ENCODE data around the gene RNPS1.

Gene RNPS1

DNA sequence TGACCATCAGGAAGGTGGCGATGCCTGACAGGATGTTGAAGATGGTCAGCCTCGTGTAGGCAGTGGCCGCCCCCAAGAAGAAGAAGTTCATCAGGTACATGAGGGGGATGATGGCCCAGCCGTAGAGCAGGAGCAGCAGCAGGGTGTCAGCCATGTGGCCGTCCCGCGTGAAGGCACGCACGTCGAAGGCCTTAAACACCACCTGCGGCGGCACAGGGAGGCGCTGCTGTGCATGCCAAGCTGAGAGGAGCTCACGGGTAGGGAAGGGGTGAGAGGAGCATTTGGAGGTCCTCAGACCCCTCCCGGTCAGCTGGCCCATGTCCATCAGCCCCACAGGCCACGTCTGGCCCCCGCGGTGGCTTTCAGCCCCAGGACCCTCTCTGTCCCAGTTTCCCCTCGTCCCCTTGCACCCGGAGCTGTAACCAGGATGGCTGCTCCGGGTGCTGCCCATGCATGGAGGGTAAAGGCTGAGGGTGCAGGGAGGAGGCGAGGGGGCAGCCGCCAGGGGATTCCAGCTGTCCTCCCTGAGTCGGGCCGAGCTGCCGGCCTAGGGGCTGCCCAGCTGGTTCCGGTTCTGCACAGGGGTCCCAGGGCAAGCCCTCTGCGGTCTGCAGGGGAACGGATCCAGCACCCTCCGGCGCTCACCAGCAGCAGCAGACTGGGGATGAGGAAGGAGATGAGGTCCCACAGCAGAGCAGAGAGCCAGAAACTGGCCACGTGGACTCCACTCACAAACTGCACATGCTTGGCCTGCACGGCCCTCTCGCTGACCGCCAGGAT is 17.1 kb upstream of the RNPS1 start:
- TF ChIP-seq TCF12 (IDR thresholded peaks at IDR 0.05; ENCODE audit: low read depth), result no peak
- TF ChIP-seq, protein P1, sequence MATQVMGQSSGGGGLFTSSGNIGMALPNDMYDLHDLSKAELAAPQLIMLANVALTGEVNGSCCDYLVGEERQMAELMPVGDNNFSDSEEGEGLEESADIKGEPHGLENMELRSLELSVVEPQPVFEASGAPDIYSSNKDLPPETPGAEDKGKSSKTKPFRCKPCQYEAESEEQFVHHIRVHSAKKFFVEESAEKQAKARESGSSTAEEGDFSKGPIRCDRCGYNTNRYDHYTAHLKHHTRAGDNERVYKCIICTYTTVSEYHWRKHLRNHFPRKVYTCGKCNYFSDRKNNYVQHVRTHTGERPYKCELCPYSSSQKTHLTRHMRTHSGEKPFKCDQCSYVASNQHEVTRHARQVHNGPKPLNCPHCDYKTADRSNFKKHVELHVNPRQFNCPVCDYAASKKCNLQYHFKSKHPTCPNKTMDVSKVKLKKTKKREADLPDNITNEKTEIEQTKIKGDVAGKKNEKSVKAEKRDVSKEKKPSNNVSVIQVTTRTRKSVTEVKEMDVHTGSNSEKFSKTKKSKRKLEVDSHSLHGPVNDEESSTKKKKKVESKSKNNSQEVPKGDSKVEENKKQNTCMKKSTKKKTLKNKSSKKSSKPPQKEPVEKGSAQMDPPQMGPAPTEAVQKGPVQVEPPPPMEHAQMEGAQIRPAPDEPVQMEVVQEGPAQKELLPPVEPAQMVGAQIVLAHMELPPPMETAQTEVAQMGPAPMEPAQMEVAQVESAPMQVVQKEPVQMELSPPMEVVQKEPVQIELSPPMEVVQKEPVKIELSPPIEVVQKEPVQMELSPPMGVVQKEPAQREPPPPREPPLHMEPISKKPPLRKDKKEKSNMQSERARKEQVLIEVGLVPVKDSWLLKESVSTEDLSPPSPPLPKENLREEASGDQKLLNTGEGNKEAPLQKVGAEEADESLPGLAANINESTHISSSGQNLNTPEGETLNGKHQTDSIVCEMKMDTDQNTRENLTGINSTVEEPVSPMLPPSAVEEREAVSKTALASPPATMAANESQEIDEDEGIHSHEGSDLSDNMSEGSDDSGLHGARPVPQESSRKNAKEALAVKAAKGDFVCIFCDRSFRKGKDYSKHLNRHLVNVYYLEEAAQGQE (IDR thresholded peaks at IDR 0.05; ENCODE audit: low read depth), result no peak
- TF ChIP-seq CEBPB (IDR thresholded peaks at IDR 0.05), result no peak
- TF ChIP-seq YY1 (IDR thresholded peaks at IDR 0.05; ENCODE audit: low read depth), result no peak
- no peak for TF ChIP-seq TAF1 (IDR thresholded peaks at IDR 0.05; ENCODE audit: low read depth)
- no peak for TF ChIP-seq CREB1 (IDR thresholded peaks at IDR 0.05; ENCODE audit: low read depth)
- no peak for TF ChIP-seq ZBTB7A (IDR thresholded peaks at IDR 0.05; ENCODE audit: low read depth)
- no peak for TF ChIP-seq RAD21 (IDR thresholded peaks at IDR 0.05; ENCODE audit: low read depth)
- no peak for TF ChIP-seq FOXM1 (IDR thresholded peaks at IDR 0.05; ENCODE audit: borderline replicate concordance, low read depth)
- TF ChIP-seq TEAD4 (IDR thresholded peaks at IDR 0.05), result no peak
- TF ChIP-seq, protein P2, sequence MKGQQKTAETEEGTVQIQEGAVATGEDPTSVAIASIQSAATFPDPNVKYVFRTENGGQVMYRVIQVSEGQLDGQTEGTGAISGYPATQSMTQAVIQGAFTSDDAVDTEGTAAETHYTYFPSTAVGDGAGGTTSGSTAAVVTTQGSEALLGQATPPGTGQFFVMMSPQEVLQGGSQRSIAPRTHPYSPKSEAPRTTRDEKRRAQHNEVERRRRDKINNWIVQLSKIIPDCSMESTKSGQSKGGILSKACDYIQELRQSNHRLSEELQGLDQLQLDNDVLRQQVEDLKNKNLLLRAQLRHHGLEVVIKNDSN (IDR thresholded peaks at IDR 0.05), result no peak
- TF ChIP-seq EP300 (IDR thresholded peaks at IDR 0.05; ENCODE audit: borderline replicate concordance), result no peak
- TF ChIP-seq EGR1 (IDR thresholded peaks at IDR 0.05), result no peak
- no peak for TF ChIP-seq NFIC (IDR thresholded peaks at IDR 0.05)
- TF ChIP-seq, protein P3, sequence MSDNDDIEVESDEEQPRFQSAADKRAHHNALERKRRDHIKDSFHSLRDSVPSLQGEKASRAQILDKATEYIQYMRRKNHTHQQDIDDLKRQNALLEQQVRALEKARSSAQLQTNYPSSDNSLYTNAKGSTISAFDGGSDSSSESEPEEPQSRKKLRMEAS (IDR thresholded peaks at IDR 0.05), result no peak

DNA sequence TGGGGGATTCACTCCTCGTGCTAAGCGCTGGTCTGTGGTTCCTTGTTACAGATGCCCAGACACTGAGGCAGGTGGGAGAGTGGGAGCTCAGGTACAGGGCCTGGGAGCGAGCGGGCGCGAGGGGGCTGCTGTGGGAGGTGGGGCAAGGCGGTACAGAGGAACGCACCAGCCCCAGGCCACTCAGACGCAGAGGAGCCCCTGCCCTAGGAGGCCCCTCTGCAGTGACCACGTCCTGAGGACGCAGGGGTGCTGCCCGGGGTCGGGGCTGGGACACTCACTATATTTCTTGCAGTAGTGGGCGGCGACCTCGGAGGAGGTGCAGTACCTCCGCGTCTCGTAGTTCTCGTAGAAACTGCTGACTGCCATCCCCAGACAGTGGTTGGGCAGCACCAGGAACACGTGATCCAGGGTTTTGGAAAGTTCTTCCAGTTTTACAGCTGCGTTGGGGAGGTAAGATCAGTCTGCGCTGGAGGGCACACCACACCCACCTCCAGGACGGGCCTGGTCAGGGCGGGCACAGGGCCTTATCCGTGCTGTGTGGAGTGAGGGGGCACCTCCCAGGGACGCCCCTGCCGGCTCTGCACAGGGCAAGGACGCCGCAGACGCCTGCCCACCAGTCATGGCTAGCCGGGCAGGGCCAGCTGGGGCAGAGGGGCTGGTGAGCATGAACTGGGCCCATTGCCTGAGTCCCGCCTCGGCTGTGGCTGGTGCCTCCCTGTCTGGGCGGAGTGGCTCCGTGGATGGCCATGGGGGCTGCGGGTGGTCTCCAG is 16.3 kb upstream of the RNPS1 start:
- TF ChIP-seq EGR1 (IDR thresholded peaks at IDR 0.05) (no peak), FOXM1 (IDR thresholded peaks at IDR 0.05; ENCODE audit: borderline replicate concordance, low read depth) (no peak), NFIC (IDR thresholded peaks at IDR 0.05) (no peak), RAD21 (IDR thresholded peaks at IDR 0.05; ENCODE audit: low read depth) (no peak), TEAD4 (IDR thresholded peaks at IDR 0.05) (no peak), CEBPB (IDR thresholded peaks at IDR 0.05) (no peak), CREB1 (IDR thresholded peaks at IDR 0.05; ENCODE audit: low read depth) (no peak), TCF12 (IDR thresholded peaks at IDR 0.05; ENCODE audit: low read depth) (no peak), TAF1 (IDR thresholded peaks at IDR 0.05; ENCODE audit: low read depth) (no peak), ZBTB7A (IDR thresholded peaks at IDR 0.05; ENCODE audit: low read depth) (no peak), EP300 (IDR thresholded peaks at IDR 0.05; ENCODE audit: borderline replicate concordance) (no peak), YY1 (IDR thresholded peaks at IDR 0.05; ENCODE audit: low read depth) (no peak)
- TF ChIP-seq, protein P1 (IDR thresholded peaks at IDR 0.05; ENCODE audit: low read depth), result no peak
- TF ChIP-seq, protein P3 (IDR thresholded peaks at IDR 0.05), result no peak
- TF ChIP-seq, protein P2 (IDR thresholded peaks at IDR 0.05), result no peak

DNA sequence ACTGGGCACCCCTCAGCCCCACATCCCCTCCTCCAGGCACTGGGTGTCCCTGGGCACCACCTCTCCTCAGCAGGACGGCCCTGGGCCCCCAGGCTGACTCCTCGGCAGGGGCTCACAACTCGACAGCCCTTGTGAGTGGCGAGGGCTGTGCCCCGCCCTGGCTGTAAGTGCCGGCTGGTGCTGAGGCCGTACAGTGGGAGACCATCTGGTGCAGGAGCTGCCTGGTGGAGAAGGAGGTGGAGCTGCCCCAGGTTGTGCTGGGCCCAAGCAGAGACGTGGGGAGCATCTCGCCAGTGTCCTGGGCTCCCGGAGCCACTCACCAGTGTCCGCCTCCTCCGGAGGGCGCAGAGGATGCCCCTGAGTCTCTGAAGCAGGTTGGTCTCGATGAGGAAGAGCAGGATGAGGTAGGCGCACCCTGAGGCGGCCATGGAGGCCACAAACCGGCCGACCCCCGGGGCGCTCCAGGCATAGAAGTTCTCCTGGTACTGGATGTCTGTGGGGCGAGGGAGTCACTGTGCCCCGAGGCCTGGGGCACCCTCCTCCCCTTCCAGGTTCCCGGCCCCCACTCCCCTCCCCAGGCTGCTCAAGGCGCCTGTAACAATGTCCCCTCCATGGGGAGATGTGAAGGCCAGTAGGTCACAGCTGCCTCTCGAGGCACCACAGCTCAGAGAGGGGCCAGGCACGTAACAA is 15.1 kb upstream of the RNPS1 start:
- TF ChIP-seq CREB1 (IDR thresholded peaks at IDR 0.05; ENCODE audit: low read depth) (no peak), YY1 (IDR thresholded peaks at IDR 0.05; ENCODE audit: low read depth) (no peak), CEBPB (IDR thresholded peaks at IDR 0.05) (no peak), EP300 (IDR thresholded peaks at IDR 0.05; ENCODE audit: borderline replicate concordance) (no peak)
- TF ChIP-seq, protein P3 (IDR thresholded peaks at IDR 0.05), result no peak

DNA sequence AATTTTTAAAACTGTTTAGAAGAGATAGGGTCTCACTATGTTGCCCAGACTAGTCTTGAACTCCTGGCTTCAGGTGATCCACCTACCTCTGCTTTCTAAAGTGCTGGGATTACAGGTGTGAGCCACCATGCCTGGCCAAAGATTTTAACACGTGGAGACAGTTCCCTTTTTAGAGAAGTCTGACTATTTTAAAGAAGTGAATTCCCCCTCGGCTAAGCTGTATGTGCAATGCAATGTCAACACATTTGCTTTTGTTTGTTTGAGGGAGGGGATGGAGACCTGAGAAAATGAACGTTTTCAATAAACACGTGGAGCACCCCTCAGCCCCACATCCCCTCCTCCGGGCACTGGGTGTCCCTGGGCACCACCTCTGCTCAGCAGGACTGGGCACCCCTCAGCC is 14.3 kb upstream of the RNPS1 start:
- no peak for TF ChIP-seq FOXM1 (IDR thresholded peaks at IDR 0.05; ENCODE audit: borderline replicate concordance, low read depth)

DNA sequence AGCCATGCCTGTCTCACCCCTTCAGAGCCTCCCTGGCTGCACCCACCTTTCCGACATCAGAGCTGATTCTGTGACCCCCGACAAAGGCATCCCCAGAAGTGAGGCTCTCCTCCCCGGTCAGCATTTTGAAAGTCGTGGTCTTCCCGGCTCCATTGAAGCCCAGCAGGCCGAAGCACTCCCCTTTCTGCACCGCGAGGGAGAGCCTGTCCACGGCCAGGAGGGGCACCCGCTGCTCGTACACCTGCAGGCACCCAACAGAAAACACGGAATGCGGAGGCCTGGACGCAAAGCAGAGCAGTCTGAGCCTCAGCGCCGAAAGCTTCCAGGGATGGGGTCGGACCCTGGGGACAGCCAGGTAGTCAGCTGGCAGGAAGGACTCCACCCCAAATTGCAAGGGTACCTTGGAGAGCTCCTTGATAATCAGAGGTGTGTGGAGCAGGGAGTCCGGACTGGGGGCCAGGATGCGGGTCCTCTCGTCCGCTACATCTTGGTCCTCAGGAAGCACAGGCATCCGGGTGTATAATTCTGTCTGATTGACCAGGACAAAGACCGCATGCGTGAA is 13.1 kb upstream of the RNPS1 start:
- TF ChIP-seq TAF1 (IDR thresholded peaks at IDR 0.05; ENCODE audit: low read depth) (no peak), EP300 (IDR thresholded peaks at IDR 0.05; ENCODE audit: borderline replicate concordance) (no peak), TEAD4 (IDR thresholded peaks at IDR 0.05) (no peak), YY1 (IDR thresholded peaks at IDR 0.05; ENCODE audit: low read depth) (no peak), CREB1 (IDR thresholded peaks at IDR 0.05; ENCODE audit: low read depth) (no peak)
- TF ChIP-seq, protein P2 (IDR thresholded peaks at IDR 0.05), result no peak
- TF ChIP-seq, protein P3 (IDR thresholded peaks at IDR 0.05), result no peak
- TF ChIP-seq, protein P1 (IDR thresholded peaks at IDR 0.05; ENCODE audit: low read depth), result peak; percentile 80

All from Ishikawa (cell line).